GM21360 (cell line): ENCODE measurements around the gene MME.
"Not testable (repeated sequence)": the region's sequence is repeated elsewhere in the genome, so short reads cannot be mapped to it uniquely, and the experiment has no call there.

Experiments used
- ATAC-seq: cut with Tn5 transposase; IDR thresholded peaks from one replicate; pipeline ENCODE4 v1.9.1; 2021; ENCODE audit warnings: mild to moderate bottlenecking, moderate library complexity; ENCODE audit not compliant: unreplicated experiment

Gene MME

DNA sequence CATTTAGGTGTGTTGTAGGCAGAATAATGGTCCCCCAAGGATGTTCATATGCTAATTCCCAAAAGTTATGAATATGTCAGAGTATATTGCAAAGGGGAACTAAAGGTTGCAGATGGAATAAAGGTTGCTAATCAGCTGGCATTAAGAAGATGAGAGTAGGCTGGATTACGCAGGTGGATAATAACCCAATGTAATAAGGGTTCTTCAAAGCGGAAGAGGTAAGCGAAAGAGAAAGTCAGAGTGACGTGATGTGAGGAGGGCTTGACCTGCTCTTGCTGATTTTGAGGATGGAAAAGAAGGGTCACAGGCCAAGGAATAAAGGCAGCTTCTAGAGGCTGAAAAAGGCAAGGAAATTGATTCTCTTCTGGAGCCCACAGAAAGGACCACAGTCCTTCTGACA is 109.4 kb downstream of the MME start:
- no peak for ATAC-seq

DNA sequence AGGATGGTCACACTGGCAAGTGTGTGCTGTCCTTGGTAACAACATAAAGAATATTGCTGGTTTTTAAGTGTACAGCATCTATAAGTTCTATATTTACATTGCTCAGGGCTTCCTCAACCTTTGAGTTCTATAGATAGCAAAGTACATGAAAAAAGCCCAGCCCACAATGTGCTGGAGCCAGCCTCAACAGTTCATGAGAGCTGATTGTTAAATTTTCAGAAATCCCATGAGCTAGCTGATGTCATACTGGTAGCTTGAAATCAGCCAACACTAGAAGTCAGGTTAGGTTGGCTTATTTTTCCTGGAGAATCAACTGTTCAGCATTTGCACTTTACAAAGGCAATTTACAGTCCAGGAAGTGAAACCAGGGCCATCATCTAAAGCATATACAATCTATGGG is 110.6 kb downstream of the MME start:
- no peak for ATAC-seq

DNA sequence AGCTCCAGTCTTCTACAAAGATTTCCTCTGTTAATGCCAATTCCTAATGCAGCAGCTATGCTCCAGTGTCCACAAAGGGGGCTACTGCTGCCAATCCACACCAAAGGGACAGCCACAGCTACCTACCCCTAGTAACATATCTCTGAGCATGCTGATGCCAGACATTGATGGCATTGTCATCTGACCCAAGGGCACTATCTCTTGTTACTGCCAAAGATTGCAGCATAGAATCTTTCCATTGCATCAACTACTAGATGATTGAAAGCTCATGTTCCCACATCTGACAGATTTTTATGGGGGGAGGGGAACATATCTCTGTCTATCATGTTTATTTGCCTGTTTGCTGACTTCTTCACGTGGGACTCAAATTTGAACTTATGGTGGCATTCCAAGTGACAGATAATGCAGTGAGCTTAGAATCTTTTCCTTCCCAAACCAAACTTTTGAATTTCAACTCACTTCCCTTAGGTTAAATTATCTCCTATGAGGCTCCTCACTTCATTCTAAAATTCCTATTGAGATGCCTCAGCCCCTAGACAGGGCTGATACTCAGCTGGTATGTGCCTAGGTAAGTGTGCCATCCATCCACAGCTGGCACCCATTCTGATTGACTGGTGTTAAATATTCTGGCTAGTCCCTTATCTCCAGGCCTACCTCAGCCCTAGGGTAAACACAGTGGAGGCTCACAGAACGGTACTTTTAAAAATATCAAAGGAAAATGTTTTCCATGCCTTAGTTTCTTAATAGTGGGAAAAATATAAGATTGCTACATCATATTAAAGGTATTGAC is 113.0 kb downstream of the MME start:
- no peak for ATAC-seq

DNA sequence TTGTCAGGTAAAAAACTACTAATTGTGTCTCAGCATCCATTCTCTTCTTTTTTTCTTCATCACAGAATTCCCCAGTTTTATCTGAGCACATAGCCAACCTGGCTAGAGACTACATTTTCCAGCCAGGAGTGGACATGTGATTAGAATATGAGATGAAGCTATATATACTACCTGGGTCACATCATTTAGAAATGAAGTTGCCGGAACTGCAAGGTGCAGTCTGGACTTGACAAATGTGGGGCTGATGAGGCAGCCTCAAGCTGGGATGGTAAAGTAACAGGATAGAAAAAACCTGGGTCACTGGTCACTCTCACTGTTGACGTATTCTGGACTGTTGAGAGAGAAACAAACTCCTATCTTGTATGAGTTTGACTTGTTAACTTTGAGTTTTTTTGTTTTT is 113.7 kb downstream of the MME start:
- ATAC-seq = no peak

DNA sequence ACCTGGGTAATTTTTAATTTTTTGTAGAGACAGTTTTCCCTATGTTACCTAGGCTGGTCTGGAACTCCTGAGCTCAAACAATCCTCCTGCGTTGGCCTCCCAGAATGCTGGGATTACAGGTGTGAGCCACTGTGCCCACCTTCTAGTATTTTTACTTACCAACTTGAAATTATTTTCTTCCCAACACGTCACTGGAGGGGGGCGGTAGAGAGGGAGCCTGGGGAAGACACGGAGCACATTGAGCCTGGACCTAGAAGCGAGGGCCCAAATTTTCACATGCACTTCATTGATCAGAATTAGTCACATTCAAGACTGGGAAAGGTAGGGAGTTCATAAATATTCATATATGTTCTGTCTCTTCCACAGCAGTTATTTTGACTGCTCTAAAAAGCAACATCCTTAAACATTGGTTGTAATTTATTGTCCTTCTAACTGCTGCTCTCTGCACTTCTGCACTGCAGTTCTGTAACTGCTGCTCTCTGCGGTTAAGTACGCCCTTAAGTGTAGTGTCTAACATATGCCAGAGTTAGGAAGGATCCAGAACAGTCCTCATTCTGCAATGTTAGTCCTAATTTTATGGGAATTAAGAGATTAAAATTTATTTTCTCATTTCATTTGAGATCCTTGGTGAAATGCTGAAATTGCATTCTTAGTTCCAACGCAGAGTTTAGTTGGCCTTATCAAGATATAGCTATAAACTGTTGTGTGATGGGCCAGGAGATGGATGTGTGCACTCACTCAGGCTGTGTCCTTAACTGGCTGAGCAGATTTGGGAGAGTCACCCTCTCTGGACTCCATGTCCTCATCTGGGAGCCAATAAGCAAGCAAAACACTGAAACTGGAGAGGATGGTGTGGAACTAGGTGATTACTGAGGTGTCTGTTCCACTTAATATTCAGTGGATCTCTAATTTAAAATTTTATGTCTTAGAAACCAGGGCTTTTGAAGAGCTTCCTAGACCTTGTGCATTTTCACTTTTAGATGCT is 115.1 kb downstream of the MME start:
- no peak for ATAC-seq

DNA sequence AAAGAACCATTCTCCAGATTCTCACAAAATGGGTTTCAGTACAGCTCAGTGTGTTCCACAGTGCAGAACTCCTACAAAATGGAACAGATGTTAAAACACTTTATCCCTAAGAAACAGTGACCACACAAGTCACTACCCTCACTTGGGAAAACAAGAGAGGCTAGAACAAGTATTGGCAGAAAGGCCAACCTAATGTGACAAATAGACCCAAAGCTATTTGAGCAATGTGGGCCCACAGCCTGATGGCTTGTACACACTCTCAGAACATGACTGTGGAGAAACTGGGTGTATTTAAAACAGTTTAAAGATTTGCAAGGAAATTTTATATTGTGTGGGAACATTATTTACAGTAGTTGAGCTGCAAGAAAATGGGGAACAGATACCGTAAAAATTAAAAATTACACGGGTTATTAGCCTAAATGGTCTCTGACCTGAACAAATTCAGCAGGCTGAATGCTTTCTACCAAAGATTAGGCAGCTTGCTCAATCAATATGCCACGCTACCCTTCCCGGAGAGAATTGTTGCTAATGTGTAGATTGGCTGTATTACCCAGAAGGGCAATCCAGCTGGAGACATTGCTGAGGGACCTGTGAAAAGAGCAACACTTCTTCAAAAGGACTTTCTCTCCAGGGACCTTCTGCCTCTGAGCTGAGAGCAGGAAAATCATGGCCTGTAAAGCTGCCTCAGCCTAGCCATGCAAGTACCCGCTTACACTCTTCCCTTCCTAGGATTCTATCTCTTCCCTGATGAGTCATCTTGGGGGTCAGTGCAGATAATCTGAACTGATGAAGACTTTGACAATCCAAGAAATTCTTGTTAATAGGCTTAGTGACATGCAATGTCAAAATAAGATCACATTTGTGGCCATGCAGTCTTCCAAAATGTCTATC is 116.3 kb downstream of the MME start:
- no peak for ATAC-seq

DNA sequence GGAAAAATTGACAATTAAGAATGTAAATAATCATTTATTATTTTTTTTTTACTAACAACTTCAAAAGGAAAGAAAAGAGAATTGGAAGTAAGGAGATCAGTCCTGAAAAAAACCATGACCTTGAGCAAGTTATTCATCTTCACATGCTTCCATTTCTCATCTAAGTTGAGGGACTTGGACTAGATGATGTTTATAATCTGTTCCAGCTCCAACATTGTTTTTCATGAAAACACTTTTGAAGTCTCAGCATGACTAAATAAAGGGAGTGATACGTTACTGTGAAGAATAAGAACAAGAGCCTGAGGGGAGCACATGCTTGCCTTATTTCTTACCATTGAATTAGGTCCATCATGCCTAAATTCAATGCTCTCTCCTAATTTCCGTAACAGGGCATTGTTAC is 117.7 kb downstream of the MME start:
- ATAC-seq = no peak

DNA sequence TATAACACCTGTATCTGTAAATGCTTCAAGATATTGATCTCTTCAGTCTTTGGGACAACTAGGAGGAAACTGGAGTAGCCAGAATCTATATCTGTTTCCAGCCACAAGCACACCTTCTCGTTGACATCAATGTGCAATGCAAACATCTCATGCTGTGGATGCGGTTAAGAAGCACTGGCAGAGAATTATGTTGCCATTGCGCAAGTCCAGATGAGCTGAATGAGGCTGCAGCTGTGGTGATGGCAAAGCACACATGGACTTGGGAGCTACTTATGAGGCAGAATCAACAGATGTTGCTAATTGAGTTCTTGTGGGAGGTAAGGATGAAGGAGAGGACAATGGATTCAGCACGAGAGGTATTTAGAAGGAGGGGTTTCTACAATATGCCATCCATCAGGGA is 122.5 kb downstream of the MME start:
- no peak for ATAC-seq

DNA sequence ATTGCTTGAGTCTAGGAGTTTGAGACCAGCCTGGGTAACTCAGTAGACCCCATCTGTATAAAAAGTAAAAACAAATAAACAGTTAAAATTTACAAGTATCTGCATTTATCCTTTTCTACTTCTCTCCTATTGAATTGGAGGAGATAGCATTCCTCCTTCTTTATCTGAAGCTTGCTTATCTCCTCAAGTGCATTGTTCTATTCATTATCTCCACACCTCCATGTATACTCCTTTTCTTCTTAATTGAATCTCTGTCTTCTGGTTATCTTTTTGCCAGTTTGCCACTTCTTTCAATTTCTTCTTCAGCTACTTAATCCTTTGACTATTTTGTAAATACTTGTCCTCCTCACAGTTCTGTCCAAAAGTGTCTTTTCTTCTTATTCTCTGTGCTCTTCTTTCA is 124.7 kb downstream of the MME start:
- no peak for ATAC-seq

DNA sequence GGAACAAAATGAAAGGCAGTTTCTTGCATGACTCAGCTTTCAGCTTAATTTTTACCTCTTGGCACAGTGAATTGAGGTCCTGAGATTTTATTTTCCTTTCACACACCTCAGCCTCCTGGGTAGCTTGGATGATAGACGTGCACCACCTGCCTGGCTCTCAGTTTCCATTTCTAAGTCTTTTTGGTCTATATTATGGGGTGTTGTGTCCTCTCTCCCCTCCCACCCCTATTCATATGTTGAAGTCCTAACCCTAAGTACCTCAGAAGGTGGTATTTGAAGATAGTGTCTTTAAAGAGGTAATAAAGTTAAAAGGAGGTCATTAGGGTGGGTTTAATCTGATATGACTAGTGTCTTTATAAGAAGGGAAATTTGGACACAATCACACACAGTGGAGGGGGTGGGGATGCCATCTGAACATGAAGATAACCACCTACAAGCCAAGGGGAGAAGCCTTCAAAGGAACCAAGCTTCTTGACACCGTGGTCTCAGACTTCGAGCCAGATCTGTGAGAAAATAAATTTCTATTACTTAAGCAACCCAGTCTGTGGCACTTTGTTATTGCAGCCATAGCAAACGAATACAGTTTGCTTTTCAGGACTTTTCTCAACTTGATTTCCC is 128.2 kb downstream of the MME start:
- no peak for ATAC-seq

DNA sequence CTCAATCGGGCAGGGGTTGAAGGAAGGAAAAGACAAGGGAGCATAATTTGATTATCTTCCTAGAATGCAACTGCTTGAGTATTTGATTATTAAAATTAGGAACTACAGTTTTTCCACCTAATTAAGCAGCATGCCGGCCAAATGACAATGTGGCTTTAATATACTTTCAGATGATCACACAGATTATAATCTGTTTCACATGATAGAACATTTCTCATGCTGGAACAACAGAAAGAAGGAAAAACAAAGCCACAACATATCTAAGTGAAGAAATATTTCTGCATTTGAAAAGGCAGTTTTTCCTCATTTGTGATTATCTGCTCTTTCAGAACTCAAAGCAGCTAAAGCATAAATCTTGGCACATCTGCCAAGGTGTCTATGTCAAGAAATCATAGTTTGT is 130.6 kb downstream of the MME start:
- no peak for ATAC-seq

DNA sequence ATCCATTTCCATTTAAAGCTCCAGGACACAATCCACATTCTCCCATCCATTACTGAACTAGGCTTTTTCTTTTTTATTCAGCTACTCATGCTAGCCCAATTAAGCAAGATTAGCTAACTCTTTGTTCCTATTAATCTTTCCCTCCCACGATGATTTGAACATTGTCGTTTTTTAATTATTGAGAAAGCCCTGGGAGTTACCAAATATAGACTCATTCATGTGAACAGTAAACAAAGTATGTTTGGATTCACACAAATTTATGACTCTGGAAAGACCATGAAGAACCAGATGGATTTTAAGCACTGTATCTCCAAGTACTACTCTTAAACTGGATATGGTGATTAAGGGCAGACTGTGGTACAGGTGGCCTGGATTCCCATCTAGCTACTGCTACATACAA is 131.1 kb downstream of the MME start:
- no peak for ATAC-seq

DNA sequence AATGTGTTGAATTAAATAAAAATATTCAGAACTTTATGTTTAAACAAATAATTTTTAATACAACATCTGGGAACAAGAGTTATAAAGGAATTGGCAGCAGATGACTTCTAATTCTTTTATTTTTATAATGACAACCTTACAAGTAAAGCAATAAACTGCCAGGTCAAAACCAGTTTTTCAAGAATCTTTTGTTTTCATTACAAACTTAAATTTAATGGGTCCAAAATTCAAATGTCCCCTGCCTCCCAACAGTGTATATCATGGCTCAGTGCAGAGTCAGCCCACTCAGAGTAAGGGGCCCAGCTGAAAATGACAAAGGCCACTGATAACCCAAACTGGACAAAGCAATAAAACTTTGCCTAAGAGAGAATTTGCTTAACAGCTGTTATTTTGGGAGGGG is 131.8 kb downstream of the MME start:
- no peak for ATAC-seq

DNA sequence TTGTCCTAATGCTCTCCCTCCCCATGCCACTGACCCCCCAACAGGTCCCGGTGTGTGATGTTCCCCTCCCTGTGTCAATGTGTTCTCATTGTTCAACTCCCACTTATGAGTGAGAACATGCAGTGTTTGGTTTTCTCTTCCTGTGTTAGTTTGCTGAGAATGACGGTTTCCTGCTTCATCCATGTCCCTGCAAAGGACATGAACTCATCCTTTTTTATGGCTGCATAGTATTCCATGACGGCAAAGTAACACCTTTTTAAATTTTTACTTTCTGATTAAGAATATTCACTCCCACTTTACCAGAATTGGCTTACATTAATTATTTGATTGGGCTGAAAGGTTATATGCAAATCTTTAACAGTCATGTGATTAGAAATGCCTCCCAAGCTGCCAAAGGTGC is 135.9 kb downstream of the MME start:
- not testable (repeated sequence) for ATAC-seq

DNA sequence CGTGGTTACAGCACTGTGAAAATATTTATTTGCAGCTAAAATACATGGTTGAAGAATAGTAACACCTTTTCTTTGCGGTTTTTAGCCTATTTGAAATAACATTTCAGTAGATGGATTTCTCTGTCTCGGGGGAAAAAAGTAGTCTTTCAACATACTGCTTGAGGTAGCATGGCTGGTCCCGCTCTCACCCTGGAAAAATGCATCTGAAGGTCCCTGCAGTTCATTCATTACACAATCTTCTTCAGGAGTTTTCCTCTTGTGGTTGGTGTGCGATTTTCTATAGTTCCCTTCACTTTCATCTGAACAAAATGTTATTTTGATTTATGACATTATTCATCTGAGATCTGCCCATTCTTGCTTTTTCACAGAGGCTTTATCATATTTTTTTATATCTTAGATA is 137.5 kb downstream of the MME start:
- ATAC-seq = no peak

DNA sequence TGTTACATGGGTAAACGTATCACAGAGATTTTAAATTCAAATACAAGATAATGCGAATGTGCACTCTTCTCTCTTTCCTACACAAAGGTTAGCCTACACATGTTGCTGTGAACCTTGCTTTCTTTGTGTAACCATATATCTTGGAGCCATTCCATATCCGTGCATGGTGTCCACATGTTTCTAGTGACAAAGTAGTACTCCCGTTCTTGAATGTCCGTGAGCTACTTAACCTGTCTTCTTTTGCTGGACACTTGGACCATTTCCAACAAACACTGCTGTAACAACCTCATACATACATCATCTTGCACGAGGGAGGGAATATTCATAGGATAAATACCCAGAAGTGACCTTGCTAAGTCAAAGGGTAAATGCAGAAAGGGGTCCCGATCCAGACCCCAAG is 138.3 kb downstream of the MME start:
- no peak for ATAC-seq

DNA sequence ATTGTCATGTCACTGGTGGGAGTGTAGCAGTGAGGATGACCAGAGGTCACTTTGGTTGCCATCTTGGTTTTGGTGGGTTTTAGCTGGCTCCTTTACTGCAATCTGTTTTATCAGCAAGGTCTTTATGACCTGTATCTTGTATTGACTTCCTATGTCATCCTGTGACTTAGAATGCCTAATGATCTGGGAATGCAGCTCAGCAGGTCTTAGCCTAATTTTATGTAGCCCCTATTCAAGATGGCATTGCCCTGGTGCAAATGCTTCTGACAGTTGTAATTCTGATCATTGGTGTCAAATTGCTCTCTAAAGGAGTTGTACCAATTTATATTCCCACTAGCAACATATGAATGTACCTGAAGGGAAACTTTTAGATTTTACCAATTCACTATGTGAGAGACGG is 139.0 kb downstream of the MME start:
- no peak for ATAC-seq

DNA sequence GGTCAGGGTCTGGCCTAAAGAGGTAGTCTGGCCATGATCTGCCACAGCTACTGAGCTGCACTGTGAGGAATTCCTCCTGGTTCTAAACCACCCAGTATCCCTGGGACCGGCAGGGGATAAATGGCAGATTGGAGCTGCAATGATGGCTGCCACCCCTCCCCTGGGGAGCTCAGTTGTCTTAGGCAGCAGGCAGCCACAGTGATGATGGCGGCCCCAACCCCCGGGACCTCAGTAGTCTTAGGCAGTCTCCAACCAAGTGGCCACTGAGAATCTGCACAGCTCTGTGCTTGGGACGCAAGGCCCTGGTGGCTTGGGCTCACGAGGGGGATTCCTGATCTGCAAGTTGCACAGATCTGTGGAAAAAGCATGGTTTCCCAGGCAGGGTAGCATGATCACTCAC is 145.3 kb downstream of the MME start:
- no peak for ATAC-seq

DNA sequence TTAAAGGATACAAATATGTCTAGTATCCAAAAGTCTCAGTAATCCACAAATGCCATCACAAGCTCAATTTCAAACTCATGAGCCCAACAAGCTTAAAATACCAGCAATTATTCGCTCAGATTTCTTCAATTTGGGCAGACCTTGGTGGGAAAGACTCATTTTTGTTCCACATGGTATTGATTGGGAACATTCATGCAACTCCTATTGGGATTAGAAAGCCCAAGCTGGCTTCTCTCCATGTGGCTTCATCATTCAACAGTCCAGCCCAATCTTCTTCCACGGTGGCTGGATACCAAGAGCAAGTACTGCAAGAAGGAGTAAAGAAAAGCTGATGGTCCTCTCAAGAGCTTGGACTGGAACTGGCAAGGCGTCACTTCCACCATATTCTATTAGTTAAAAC is 147.0 kb downstream of the MME start:
- ATAC-seq = no peak

DNA sequence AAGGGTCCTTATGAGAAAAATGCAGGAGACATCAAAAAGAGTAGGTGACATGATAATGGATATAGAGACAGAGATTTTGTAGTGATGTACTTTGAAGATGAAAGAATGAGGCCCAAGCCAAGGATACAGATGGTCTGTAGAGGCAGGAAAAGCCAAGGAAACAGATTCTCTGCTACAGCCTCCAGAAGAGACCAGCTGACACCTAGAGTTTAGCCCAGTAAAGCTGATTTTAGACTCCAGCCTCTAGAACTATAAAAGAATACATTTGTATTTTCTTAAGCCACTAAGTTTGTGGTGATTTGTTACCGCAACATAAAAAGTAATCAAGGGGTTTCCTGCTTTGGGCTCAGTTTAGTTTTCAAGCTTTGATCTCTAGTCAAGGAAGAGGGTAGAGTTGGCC is 148.6 kb downstream of the MME start:
- ATAC-seq = no peak

DNA sequence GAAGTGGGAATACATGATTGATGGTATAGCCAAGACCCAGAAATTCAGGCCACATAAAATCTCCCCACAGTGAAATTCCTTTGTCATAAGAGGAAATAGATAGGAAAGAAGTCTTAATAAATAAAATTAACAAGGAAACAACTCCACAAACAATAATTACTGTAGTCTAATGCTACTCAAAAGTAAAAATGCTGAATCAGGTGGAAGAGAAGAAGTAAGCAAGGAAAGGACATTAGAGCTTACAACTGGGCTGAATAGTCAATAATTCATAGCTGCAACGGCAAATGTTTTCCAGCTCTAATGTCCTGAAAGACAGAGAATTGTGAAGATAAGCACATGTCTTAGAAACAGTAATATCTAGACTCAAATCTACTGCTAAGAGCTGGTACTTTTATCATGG is 149.0 kb downstream of the MME start:
- no peak for ATAC-seq
